ENCODE measurements around the gene OLIG3.

Gene OLIG3

DNA sequence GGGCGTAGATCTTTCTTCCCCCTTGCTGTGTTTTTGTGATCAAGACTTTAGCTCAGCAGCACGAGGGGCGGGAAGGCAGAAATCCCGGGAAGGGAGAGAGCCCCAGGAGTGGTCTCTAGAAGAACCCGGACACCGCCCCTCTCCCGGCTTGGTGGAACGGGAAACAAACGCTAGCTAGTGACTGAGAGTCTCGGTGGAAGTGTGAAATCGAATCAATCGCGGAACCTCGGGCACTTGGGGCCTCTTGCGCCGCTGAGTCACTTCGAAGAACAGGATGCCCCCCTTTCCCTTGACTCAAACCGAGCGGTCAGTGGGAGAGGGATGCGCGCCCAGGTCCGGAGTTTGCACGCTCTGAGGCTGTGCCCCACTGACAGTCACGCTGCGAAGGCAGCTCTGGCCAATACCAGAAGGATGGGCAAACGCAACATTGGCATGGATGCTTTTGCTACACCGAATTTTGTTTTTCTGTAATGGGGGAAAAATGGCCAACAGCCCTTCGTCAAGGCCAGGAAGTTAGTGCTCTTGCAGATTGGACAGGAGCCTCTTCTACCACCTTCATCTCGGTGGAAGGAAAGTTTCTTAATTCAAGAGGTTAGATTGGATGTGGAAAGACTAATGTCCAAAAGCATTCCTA is 1.6 kb upstream of the OLIG3 start:
- FAIRE-seq, result no peak

DNA sequence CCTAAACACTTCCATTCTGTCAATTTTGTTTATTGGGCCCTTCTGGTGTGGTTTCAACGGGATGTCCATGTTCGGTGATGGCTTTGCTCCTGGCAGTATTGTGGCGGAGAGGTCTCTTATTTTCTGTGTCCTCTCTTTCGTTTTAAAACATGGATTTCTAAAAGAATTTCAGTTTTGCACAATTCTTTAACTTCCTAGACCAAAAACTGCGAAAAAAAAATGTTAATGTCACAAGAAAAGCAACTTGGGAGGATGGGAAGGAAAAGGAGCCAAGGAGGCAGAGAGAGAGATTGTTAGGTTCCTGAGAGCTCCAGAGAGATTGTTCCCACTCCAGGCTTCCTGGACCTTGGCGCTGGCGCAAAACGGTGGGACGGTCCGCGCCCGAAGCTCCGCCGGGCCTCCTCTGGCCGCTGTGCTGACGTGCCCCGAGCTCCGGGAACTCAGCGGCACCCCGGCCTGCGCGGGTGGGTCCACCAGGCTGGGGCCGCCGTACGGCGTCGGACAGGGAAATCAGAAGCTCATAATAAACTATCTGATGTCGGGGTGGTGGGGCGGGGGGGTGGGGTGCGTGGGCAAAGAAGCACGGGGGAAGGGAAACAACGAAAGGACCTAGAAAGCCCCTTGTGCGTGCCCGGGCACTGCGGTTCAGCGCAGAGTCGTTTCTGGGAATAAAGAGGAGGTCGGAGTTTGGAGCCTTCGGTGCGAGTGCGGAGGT is 951 bp upstream of the OLIG3 start:
- FAIRE-seq, result no peak

DNA sequence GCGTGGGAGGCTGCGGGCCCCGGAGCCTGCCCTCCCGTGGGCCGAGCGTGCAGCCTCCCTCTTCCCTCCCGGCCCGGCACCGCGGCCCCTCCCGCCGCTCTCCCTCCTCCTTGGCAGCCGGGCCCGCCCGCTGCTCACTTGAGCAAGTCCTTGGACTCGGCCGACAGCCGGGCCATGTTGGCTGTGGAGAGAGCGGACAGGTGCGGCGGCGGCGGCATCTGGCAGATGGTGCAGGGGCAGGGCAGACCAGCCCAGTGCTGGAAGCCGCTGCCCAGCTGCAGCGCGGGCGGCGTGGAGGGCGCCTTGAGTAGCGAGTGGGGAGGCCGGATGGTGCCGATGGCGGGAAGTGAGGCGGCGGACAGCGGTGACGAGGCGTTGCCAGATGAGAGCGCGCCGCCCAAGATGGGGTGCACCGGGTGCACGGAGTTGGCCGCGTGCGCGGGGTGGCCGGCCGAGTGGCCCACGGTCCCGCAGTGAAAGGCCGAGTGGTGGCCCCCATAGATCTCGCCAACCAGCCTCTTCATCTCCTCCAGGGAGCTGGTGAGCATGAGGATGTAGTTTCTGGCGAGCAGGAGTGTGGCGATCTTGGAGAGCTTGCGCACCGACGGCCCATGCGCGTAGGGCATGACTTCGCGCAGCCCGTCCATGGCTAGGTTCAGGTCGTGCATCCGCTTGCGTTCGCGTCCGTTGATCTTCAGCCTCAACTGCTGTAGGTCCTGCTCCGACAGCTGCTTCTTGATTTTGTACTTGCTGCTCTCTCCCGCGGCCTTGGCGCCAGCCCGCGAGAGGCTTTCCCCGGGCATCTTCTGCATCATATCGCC is 766 bp downstream of the OLIG3 start:
- FAIRE-seq, result no peak

DNA sequence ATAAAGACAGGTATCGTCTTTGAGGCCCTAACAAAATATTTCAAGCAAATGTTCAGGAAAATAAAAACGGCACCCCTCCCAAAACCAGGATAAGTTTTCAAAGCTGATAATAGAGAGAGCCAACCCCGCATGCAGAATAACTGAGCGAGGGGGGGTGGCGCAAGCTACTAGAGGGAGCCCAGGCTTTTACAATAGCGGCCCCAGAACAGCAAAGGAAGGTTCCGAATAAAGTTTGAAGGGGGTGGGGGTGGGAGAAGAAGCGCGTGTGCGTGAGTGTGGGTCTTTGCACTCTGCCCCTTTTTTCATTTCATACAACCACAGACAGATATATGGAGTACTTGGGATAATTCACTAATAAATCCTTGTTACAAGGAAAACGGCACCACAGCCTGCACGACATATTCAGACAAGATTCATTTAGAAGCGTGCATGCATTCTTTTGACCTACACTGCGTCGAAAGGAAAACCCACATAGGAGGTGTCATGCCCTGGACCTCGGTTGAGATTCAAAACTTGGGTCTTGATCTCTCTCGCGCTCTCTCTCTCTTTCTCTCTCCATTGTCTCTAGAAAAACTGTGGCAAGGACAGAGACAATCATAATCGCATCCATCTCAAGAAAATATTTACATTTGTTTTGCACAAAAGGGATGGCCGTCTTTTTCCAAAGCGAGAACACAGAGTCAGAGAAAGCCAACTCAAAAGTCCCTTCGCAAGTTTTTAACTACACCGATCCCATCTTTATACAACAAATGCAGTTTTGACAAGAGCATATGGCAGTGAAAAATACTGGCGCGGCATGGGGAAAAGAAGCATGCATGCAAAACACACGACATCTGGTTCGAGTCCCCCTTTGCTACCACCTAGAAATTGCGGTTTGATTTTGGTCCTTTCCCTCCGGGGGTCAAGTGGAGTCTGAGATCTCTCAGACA is 1.6 kb downstream of the OLIG3 start:
- FAIRE-seq, result no peak

DNA sequence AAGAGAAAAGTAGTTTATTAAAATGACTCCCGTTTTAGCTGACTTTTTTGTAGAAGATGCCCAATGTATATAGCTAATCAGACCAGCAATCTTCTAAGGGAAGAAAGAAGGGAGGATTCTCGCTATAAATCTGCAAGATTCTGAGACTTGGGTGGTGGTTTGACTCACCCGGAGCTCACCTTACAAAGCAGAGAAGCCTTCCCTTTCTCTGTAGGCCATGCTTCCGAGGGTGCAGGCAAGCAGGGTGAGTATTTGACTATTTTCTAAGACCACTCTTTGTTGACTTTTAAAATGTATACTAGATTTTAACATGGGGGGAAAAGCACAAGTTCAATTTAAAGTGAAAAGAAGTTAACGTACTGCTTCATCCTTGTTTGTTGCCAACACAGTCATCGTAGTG is 2.7 kb downstream of the OLIG3 start:
- no peak for FAIRE-seq

DNA sequence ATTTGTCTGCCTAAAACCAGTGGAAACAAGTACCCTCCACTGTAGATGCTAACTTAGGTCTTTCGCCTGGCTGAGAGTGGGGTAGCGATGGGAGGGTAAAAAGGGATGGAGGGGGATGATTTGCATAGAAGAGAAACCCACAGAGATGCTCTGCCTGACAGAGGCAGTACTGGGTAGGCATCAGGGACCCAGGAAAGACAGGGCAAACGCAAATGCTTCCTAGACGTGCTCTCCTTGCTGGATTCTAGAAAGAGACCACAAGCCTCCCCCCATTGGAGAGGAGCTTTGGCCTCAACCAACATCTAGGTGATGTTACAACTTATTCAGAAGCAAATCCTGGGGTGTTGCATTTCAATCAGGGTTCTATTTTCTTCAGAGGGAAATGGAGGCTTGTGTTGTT is 3.2 kb downstream of the OLIG3 start:
- FAIRE-seq, result no peak

DNA sequence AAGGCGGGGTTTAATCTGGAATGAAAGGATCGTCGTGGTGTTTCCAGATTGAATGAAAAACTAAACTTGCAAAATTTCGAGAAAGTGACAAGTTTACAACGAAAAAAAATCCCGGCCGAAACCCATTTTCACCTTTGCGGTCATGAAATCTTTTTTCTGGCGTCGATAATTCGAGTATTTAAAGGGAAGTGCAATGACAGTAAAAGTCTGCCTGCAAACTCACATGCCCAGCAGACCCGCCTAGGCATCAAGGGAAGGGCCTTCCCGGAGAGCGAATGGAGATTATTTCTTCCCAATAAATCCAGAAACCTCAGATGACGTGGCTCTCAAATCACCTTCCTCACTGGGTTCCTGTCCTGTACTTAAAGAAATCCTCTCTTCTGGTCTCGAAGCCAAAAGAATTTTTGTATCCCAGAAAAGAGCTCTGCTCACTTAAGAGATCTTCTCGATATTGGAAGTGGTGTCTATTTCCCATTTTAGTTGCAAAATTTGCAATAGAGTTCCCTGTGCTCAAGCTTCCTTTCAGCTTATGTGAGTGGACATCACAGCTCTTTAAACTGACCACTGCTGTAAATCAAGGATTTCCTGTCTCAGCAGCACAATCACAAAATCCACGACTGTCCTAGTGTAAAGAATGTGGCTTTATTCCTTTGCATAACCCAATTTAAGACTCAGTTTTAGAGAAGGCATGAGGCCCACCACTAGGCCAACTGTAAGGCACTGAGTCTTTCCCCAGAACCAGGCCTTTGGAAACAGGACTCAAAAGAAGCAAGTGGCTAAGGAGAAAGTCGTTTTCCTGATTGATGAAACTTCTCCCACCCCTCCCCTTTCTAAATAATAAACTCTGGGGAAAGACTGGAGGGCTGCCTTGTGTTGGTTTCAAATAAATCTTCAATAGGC is 3.9 kb downstream of the OLIG3 start:
- no peak for FAIRE-seq

DNA sequence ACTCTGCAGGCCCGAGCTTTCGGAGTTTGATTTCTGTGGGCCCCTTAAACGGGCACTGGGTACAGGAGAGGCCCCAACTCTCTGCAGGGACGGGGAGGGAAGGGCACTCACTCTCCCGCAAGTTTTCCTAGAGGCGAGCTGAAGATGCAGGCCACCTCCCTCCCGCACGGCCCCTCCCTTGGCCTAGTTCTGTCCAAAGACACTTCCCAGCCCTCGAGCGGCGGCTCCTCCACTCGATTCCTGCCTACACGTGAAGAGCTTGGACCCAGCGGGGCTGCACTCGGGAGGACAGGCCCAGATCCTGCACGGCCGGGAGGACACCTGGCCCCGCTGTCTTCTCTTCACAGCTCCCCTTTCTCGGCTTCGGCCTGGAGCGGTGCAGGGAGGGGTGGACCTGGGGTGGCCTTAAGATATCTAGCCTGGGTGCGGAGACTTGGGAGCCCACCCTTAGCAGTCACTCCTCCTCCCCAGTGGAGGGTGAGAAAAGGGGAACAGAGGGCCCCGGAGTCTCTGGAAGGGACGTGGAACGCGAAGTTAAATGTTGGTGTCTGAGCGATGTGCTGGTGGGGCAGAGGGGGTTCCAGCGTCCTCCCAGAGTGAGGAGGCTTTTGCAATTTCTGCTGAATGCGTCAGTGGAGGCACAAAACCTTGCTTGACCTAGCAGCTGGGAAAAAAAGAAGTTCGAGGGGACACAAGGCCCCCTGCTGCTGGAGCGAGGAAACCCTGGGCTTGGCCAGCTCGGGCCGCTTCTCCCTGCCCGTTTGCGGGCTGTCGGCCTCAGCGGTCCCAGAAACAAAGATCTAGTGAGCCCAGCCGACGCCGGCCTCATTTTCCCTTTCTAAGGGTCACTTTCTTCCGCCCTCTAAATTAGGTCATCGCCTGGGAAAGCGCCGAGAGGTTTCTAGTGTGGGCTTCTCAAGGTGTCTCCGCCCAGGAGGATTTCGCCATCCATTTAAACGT is 4.9 kb downstream of the OLIG3 start:
- FAIRE-seq, result no peak

DNA sequence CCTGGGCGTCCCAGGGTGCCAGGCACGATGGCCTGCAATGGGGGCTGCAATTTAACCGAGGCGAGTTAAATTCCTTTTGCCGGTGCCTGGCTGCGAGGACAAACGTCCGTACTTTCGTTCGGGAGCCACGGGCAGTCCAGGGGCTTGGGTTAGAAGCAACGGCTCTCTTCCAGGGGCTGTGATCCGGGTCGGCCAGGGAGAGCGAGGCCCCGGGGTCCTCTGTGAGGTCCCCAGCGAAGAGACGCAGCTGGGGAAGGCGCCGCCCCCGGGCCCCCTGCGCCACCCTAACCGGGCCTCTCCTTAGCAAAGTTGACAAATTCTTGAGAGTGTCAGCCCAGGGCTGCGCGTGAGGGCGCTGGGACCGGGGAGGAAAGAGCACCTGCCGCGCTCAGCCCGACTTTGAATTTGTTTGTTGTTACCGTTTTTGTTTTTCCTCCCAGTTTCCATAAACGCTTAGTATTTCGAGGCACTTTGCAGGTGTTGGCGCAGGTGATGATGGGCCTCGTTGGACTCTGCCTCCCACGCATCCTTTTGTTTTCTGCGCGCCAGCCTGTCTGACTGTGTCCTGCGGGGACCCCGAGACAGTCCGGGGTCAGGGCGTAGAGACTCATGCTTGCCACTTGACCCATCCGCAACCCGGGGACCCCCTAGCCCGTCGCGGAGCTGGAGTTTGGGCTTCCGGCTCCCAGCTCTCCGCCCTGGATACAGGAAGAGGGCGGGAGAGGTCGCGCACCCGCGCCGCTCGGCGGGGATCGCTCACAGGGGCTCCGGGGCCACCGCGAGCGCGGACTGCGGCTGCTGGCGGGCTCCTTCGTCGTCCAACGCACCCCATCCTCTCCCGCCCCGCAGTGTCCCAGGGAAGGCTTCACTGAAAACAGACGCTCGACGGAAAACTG is 5.8 kb downstream of the OLIG3 start:
- no peak for FAIRE-seq

DNA sequence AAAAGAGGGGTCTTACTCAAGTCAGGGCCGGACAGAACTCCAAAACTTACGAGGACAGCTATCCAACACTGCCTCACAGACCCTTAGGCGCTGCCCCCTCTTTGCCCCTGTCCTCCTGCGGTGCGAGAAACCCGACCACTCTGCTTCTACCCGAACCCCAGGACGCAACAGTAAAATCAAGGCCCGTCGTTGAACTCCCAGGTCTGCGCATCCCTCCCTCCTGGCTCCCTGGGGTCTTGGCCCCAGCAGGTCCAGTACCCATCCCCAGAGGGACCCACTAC is 6.4 kb downstream of the OLIG3 start:
- no peak for FAIRE-seq

DNA sequence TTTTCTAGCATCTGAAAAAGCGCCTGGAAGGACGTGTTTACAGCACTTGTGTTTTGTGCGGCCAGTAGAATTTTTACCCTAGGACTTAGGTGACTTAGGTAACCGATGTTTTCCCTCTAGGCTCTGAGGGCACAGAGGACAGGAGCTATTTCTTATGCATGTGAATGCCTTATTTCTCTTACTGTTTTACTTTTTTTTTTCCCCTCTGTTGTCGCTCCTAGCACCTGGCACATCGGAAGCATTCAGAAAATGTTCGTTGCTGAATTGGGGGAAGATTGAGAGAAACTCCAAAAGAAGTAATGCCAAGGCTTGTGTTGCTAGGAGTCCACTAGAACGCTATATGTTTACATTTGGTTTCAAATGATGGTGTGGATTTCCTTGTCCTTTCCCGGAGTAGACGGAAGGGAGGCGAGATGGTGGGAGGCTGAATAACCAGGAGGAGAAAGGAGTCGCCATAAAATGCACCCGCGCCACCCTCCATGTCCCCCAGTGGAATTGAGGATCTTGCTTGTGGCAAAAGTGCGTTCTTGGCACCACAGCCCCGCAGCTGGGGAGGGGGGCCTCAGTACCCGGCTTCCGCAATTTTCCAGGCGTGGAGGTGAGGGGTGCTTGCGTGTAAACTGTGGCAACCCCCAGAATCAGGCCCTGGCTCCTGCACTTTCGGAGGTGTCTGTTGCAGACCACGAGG is 6.9 kb downstream of the OLIG3 start:
- FAIRE-seq, result no peak

DNA sequence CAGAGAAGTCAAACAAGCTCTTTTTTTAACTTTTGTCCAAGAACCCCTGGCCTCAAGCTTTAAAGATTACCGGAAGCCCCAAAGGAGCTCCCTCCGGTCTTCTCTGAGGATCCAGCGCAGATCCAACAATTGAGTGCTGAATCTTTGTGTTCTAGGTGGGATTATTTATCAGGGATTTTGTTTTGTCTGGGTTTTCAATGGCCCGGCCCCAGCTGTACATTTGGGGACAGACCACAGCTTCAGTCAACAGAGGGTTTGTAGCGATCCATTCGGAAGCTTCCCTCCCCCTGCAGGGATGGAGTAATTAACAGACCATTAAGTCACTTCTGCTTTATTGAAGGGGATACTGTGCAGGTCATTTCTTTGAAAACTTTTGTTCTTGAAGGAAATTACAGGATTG is 7.8 kb downstream of the OLIG3 start:
- FAIRE-seq, result no peak

DNA sequence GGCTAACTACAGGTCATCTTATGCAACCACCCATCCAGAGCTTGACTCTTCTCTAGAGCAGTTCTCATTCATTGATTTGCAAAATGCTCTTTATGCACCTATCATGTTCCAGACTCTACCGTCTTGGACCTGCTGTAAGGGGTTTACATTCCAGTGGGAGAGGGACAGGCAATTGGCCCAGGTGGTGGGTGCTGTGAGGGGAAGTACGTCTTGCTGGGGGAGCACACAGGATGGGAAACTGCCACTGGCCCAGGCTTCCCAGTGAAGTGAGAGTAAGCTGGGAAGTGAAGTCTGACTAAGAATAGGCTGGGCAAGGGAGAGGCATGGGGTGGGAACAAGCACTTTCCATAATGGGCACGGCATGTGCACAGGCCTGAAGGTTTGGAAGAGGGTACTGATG is 13.8 kb downstream of the OLIG3 start:
- no peak for FAIRE-seq

DNA sequence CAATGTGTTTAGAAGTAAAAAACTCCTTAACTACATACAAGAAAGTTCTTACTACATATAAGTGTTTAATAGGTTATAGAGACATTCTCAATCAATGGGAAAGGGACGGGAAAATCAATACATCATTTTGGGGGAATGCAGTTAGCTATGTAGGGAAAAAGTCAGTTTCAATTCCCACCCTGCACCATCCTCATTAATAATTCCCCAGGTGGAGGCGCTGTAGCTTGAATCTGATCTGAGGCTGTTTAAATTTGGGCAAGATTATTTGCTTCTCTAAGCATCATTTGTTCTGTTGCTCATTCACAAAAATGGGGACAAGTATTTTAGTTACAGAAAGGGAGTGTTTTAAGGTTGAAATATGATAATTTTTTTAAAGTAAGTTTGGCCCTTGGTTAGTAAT is 19.1 kb downstream of the OLIG3 start:
- no peak for FAIRE-seq

DNA sequence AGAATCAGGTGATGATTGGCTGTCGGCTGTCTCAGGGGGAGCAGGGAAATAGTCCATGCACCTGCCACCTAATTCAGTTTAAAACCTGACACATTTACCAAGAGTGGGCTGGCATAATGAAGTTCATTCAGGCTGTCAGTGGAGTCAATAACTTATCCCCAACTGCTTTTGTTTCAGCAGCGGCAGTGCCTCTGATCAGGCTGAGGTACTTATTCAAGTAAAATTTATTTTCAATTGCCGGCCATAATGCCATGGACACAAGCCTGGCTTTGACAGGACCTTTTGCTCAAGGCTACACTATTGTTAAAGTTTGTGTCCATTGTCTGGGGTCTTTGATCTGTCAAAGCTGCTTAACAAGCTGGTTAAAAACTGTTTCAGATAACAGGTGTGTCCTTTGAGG is 20.6 kb downstream of the OLIG3 start:
- no peak for FAIRE-seq

DNA sequence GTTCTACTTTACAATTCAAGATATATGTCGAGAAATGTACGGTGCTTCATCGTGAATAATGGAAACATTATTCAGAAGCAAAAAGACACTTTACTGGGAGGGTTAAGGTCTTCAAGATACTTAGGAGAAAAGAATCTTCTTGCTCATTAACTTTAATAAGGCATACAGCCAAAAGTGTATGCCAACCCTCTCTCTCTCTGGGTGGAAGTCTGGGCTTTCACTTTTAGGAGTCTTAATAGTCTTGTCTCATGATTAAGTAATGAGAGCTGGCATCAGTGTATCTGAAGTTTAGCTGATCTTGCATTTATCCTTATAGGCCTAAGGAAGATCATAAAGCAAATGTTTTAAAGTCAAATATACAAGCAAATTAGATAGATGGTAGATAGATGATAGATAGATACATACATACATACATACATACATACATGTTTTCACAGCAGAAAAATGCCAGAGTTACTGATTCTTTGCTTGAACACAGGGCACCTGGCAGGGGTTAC is 21.5 kb downstream of the OLIG3 start:
- no peak for FAIRE-seq

DNA sequence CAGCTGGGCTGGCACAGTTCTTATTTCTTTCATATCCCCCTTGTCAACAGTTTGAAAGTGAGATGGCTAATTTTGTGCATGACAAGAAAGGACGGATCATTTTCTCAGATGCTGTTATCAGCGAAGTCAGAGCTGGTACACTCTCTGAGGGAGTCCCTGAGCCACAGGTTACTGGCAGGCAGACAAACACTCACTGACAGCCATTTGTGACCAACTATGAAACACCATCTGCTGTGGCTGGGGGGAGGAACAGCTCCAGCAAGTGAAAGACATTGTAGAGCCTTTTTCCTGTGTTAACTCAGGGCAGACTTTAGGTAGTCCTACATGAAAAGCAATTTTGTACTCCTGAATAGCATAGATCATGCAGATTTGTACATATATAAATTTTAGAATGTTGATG is 22.2 kb downstream of the OLIG3 start:
- FAIRE-seq, result no peak

DNA sequence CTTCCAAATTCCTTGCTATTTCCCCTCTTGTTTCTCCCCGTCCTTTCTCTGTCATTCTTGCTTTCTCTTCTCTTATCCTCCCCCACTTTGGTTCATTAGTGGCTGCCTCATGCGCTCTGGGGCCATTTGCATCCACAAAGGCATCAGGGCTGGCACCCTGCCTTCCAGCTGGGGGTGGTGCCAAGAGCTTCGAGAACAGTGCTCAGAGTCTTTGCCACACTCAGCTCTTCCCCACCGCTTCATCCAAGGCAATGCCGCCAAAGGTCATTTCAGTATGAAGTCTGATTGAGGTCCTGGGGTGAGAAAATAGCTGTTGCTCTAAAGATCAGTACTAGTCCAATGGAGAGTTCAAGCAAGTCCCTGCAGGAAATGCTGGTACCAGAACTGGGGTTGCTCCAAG is 22.7 kb downstream of the OLIG3 start:
- no peak for FAIRE-seq

DNA sequence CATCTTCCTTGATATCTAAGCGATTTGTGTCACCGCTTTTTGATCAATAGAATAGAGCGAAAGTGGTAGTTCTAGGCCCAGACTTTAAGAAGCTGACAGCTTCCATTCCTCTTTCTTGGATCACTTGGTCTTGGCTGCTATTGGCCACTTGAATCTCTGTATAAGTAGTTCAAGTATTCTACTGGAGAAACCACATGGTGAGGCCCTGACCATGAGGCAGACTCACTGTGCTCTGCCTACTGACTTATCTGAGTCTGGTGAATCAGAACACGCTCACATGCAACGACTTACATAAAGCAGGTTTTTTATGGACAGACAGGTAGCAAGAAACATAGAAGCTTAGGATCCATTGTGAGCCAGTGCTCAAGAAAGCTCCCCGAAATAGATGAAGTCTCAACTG is 27.0 kb downstream of the OLIG3 start:
- no peak for FAIRE-seq

Data from TTC549 (cell line).